Type B pancreatic cell (in vitro differentiated cells): ENCODE data around the gene SCIMP. TPM values are rescaled to one million over a fixed set of nuclear protein-coding genes. Genes with fewer than 3 reads are reported as not detected.
A peak's percentile ranks its signal among the peaks of the same experiment; 100 is the strongest.

ENCODE experiments used
- DNase-seq: peaks from one replicate; pipeline ENCODE4 v3.0.0; 2021; ENCODE audit warnings: mixed read lengths; ENCODE audit not compliant: unreplicated experiment; ENCODE audit errors: extremely low spot score
- H3K27ac Mint-ChIP-seq: 2 replicates; pipeline ENCODE4 v1.8.0; 2021; ENCODE audit warnings: mild to moderate bottlenecking, mixed read lengths
- H3K27me3 Mint-ChIP-seq: 2 replicates; pipeline ENCODE4 v1.8.0; 2021; ENCODE audit warnings: mixed read lengths
- H3K36me3 Mint-ChIP-seq: 2 replicates; pipeline ENCODE4 v1.8.0; 2021; ENCODE audit warnings: mixed read lengths
- H3K4me1 Mint-ChIP-seq: one replicate; pipeline ENCODE4 v1.8.0; 2021; ENCODE audit warnings: mixed read lengths; ENCODE audit not compliant: unreplicated experiment
- H3K4me3 Mint-ChIP-seq: 2 replicates; pipeline ENCODE4 v1.8.0; 2021; ENCODE audit warnings: mild to moderate bottlenecking, mixed read lengths
- H3K9me3 Mint-ChIP-seq: 2 replicates; pipeline ENCODE4 v1.8.0; 2021; ENCODE audit warnings: mixed read lengths
- CTCF ChIP-seq: fragments of 200-600 bp; sonication (generic); conservative IDR thresholded peaks from 2 replicates; pipeline ENCODE4 v1.5.0; 2021; ENCODE audit warnings: antibody characterized with exemption, mild to moderate bottlenecking
- long read RNA-seq: library from polyadenylated mRNA; unstranded; transcript quantifications from one replicate; pipeline ENCODE4 v2.0.0, GENCODE V29; 2020
- total RNA-seq: library from RNA; stranded (reverse); gene quantifications from 2 replicates; pipeline ENCODE4 v1.2.1, GENCODE V29; 2021; ENCODE audit warnings: low replicate concordance

The SCIMP gene
- total RNA-seq = not detected in 2 replicates
- long read RNA-seq = 0 reads

- Mint-ChIP-seq H3K27ac (no peak within 1 kb of the TSS), H3K9me3 (no peaks in the 10 kb centered on the region), H3K36me3 (peaks cover 8% of the 10 kb centered on the region), H3K4me1 (no peaks in the 10 kb centered on the region), H3K27me3 (no peaks in the 10 kb centered on the region), H3K4me3 (no peak within 1 kb of the TSS)
- DNase-seq = no peak
- no peak for TF ChIP-seq CTCF
These were observed at the start of gene SCIMP for GRCh38 chr17:5234645-5235576. TSS of gene SCIMP (minus strand) at chr17:5234860. CDS start at chr17:5234755, 105 bp downstream.

GRCh38 chr17:5283571-5284315, 49.1 kb upstream of the SCIMP start:
- no peak for TF ChIP-seq CTCF
- no peak for DNase-seq
- Mint-ChIP-seq H3K4me1 (peaks cover 28% of the 10 kb centered on the region), H3K36me3 (peaks cover 10% of the 10 kb centered on the region), H3K27me3 (peaks cover 3% of the 10 kb centered on the region), H3K4me3 (peak overlapping the region; percentile 90), H3K9me3 (no peaks in the 10 kb centered on the region), H3K27ac (peak overlapping the region; percentile 27)

- Mint-ChIP-seq H3K4me1 (peaks cover 24% of the 10 kb centered on the region), H3K4me3 (peak overlapping the region; percentile 90), H3K27me3 (peaks cover 6% of the 10 kb centered on the region), H3K36me3 (peaks cover 10% of the 10 kb centered on the region), H3K27ac (peak overlapping the region; percentile 82), H3K9me3 (no peaks in the 10 kb centered on the region)
- TF ChIP-seq CTCF = no peak
- no peak for DNase-seq
These were observed 48.1 kb upstream of the SCIMP start for GRCh38 chr17:5282642-5283217.

- peaks cover 24% of the 10 kb centered on the region for H3K4me1 Mint-ChIP-seq
- DNase-seq = peak; percentile 97
- H3K9me3 Mint-ChIP-seq = no peaks in the 10 kb centered on the region
- H3K36me3 Mint-ChIP-seq = peaks cover 10% of the 10 kb centered on the region
- H3K4me3 Mint-ChIP-seq = peak within 1 kb of the TSS; percentile 90
- peaks cover 6% of the 10 kb centered on the region for H3K27me3 Mint-ChIP-seq
- TF ChIP-seq CTCF = peak; percentile 71
- peak within 1 kb of the TSS; percentile 82 for H3K27ac Mint-ChIP-seq
These were observed 47.4 kb upstream of the SCIMP start, which contains the start of gene RABEP1 for GRCh38 chr17:5281814-5282641. TSS of gene RABEP1 (plus strand) at chr17:5282284. CDS start at chr17:5282487, 203 bp downstream.

- Mint-ChIP-seq H3K27ac (no peak overlapping the region), H3K36me3 (no peaks in the 10 kb centered on the region), H3K27me3 (peaks cover 11% of the 10 kb centered on the region), H3K4me3 (no peak overlapping the region), H3K9me3 (no peaks in the 10 kb centered on the region), H3K4me1 (peaks cover 5% of the 10 kb centered on the region)
- no peak for TF ChIP-seq CTCF
- DNase-seq = no peak
These were observed 37.7 kb upstream of the SCIMP start for GRCh38 chr17:5272322-5272721.
